Measurements from ENCODE around the gene SNU13. TPM values are rescaled to one million over a fixed set of nuclear protein-coding genes. Genes with fewer than 3 reads are reported as not detected.
"Not testable (repeated sequence)": the region's sequence is repeated elsewhere in the genome, so short reads cannot be mapped to it uniquely, and the experiment has no call there.

Gene SNU13
- total RNA-seq, 1 donor: 56.1 TPM

- Histone ChIP-seq H2AFZ (ENCODE audit: low read length) (no peak overlapping the region), H3K79me2 (ENCODE audit: insufficient read depth, low read length) (peaks cover 62% of the 10 kb centered on the region), H3K4me1 (ENCODE audit: insufficient read depth, low read length) (no peaks in the 10 kb centered on the region), H3K27ac (ENCODE audit: low read depth, low read length) (no peak overlapping the region), H3K4me3 (ENCODE audit: insufficient read depth, low read length) (no peak overlapping the region), H3K4me2 (ENCODE audit: insufficient read depth, low read length) (no peak overlapping the region), H3K27me3 (ENCODE audit: insufficient read depth, low read length) (no peaks in the 10 kb centered on the region), H3K36me3 (ENCODE audit: insufficient read depth, low read length) (peaks cover 83% of the 10 kb centered on the region), H3K9me3 (ENCODE audit: low read depth, low read length) (no peaks in the 10 kb centered on the region), H4K20me1 (ENCODE audit: insufficient read depth, low read length) (peaks cover 18% of the 10 kb centered on the region)
- no peak for TF ChIP-seq CTCF (IDR thresholded peaks at IDR 0.05; ENCODE audit: extremely low read depth, low read depth, low read length)
- DNase-seq (ENCODE audit: insufficient read length, low spot score, missing footprints): no peak
Observed at GRCh38 chr22:41641854-41642253, 46.8 kb downstream of the SNU13 start.

- no peaks in the 10 kb centered on the region for H3K9me3 ChIP-seq (ENCODE audit: low read depth, low read length)
- peaks cover 58% of the 10 kb centered on the region for H3K79me2 ChIP-seq (ENCODE audit: insufficient read depth, low read length)
- H3K4me1 ChIP-seq (ENCODE audit: insufficient read depth, low read length): peaks cover 10% of the 10 kb centered on the region
- DNase-seq (ENCODE audit: insufficient read length, low spot score, missing footprints): no peak
- no peaks in the 10 kb centered on the region for H3K27me3 ChIP-seq (ENCODE audit: insufficient read depth, low read length)
- peaks cover 25% of the 10 kb centered on the region for H4K20me1 ChIP-seq (ENCODE audit: insufficient read depth, low read length)
- H3K4me3 ChIP-seq (ENCODE audit: insufficient read depth, low read length): no peak overlapping the region
- H3K27ac ChIP-seq (ENCODE audit: low read depth, low read length): no peak overlapping the region
- no peak overlapping the region for H3K4me2 ChIP-seq (ENCODE audit: insufficient read depth, low read length)
- no peak overlapping the region for H2AFZ ChIP-seq (ENCODE audit: low read length)
- TF ChIP-seq CTCF (IDR thresholded peaks at IDR 0.05; ENCODE audit: extremely low read depth, low read depth, low read length): no peak
- H3K36me3 ChIP-seq (ENCODE audit: insufficient read depth, low read length): peaks cover 81% of the 10 kb centered on the region
Observed at GRCh38 chr22:41638748-41639147, 49.9 kb downstream of the SNU13 start.

- Histone ChIP-seq H3K4me3 (ENCODE audit: insufficient read depth, low read length) (no peak overlapping the region), H3K36me3 (ENCODE audit: insufficient read depth, low read length) (peaks cover 83% of the 10 kb centered on the region), H3K4me1 (ENCODE audit: insufficient read depth, low read length) (peaks cover 10% of the 10 kb centered on the region), H3K27me3 (ENCODE audit: insufficient read depth, low read length) (no peaks in the 10 kb centered on the region), H3K9me3 (ENCODE audit: low read depth, low read length) (no peaks in the 10 kb centered on the region), H3K4me2 (ENCODE audit: insufficient read depth, low read length) (no peak overlapping the region), H4K20me1 (ENCODE audit: insufficient read depth, low read length) (peaks cover 25% of the 10 kb centered on the region), H3K27ac (ENCODE audit: low read depth, low read length) (no peak overlapping the region), H2AFZ (ENCODE audit: low read length) (no peak overlapping the region), H3K79me2 (ENCODE audit: insufficient read depth, low read length) (peaks cover 59% of the 10 kb centered on the region)
- DNase-seq (ENCODE audit: insufficient read length, low spot score, missing footprints): no peak
- no peak for TF ChIP-seq CTCF (IDR thresholded peaks at IDR 0.05; ENCODE audit: extremely low read depth, low read depth, low read length)
Observed at GRCh38 chr22:41638124-41638523, 50.5 kb downstream of the SNU13 start.

GRCh38 chr22:41637623-41638022 lies 51.0 kb downstream of the SNU13 start:
- not testable (repeated sequence) for H3K27me3 ChIP-seq (ENCODE audit: insufficient read depth, low read length); H3K27ac ChIP-seq (ENCODE audit: low read depth, low read length); H3K4me1 ChIP-seq (ENCODE audit: insufficient read depth, low read length); H2AFZ ChIP-seq (ENCODE audit: low read length); H3K4me3 ChIP-seq (ENCODE audit: insufficient read depth, low read length); DNase-seq (ENCODE audit: insufficient read length, low spot score, missing footprints); H3K4me2 ChIP-seq (ENCODE audit: insufficient read depth, low read length); H3K9me3 ChIP-seq (ENCODE audit: low read depth, low read length)
- H4K20me1 ChIP-seq (ENCODE audit: insufficient read depth, low read length): peaks cover 25% of the 10 kb centered on the region
- peaks cover 78% of the 10 kb centered on the region for H3K36me3 ChIP-seq (ENCODE audit: insufficient read depth, low read length)
- peaks cover 55% of the 10 kb centered on the region for H3K79me2 ChIP-seq (ENCODE audit: insufficient read depth, low read length)
